ENCODE data around the gene CACNA2D1.

The CACNA2D1 gene

GRCh38 chr7:82211333-82211732, 232.2 kb downstream of the CACNA2D1 start:
- no peak for DNase-seq

- no peak for DNase-seq
Measured at GRCh38 chr7:82210416-82211184, 233.0 kb downstream of the CACNA2D1 start.

- no peak for DNase-seq
Measured at GRCh38 chr7:82209179-82209747, 234.3 kb downstream of the CACNA2D1 start.

- DNase-seq, result no peak
Measured at GRCh38 chr7:82204694-82205093, 238.9 kb downstream of the CACNA2D1 start.

GRCh38 chr7:82202965-82203364, 240.6 kb downstream of the CACNA2D1 start:
- no peak for DNase-seq

- no peak for DNase-seq
Measured at GRCh38 chr7:82202107-82202506, 241.5 kb downstream of the CACNA2D1 start.

GRCh38 chr7:82200601-82201000, 243.0 kb downstream of the CACNA2D1 start:
- DNase-seq, result no peak

GRCh38 chr7:82194016-82194643, 249.4 kb downstream of the CACNA2D1 start:
- DNase-seq, result no peak

- DNase-seq, result no peak
Measured at GRCh38 chr7:82188636-82189035, 254.9 kb downstream of the CACNA2D1 start.

GRCh38 chr7:82185443-82185842, 258.1 kb downstream of the CACNA2D1 start:
- no peak for DNase-seq

GRCh38 chr7:82183634-82184033, 259.9 kb downstream of the CACNA2D1 start:
- DNase-seq, result no peak

- no peak for DNase-seq
Measured at GRCh38 chr7:82179311-82179710, 264.3 kb downstream of the CACNA2D1 start.

GRCh38 chr7:82175319-82175718, 268.3 kb downstream of the CACNA2D1 start:
- DNase-seq, result no peak

GRCh38 chr7:82173400-82174021, 270.1 kb downstream of the CACNA2D1 start:
- DNase-seq, result no peak

GRCh38 chr7:82172881-82173280, 270.7 kb downstream of the CACNA2D1 start:
- DNase-seq, result peak; percentile 10

GRCh38 chr7:82172017-82172416, 271.6 kb downstream of the CACNA2D1 start:
- DNase-seq, result no peak

GRCh38 chr7:82167558-82168314, 275.8 kb downstream of the CACNA2D1 start:
- DNase-seq, result no peak

GRCh38 chr7:82166260-82167015, 277.1 kb downstream of the CACNA2D1 start:
- DNase-seq, result peak; percentile 33

GRCh38 chr7:82164813-82165212, 278.8 kb downstream of the CACNA2D1 start:
- peak; percentile 42 for DNase-seq

GRCh38 chr7:82164410-82164809, 279.2 kb downstream of the CACNA2D1 start:
- DNase-seq, result no peak

GRCh38 chr7:82163586-82163985, 280.0 kb downstream of the CACNA2D1 start:
- DNase-seq, result no peak

- DNase-seq, result no peak
Measured at GRCh38 chr7:82162289-82162688, 281.3 kb downstream of the CACNA2D1 start.
